Measurements from ENCODE around the gene PTPN18.
"Not testable (repeated sequence)": the region's sequence is repeated elsewhere in the genome, so short reads cannot be mapped to it uniquely, and the experiment has no call there.

The PTPN18 gene

GRCh38 chr2:130388221-130388907 is 32.5 kb downstream of the PTPN18 start:
- no peak overlapping the region for H3K4me3 Mint-ChIP-seq
- H3K27me3 Mint-ChIP-seq (ENCODE audit: low read depth): peaks cover 5% of the 10 kb centered on the region
- H3K36me3 Mint-ChIP-seq (ENCODE audit: low read depth): peaks cover 4% of the 10 kb centered on the region
- peaks cover 10% of the 10 kb centered on the region for H3K4me1 Mint-ChIP-seq (ENCODE audit: low read depth)
- H3K27ac Mint-ChIP-seq: no peak overlapping the region
- no peak for DNase-seq (ENCODE audit: low spot score)
- no peaks in the 10 kb centered on the region for H3K9me3 Mint-ChIP-seq

GRCh38 chr2:130389358-130389757 is 33.5 kb downstream of the PTPN18 start:
- no peak for DNase-seq (ENCODE audit: low spot score)
- Mint-ChIP-seq H3K27me3 (ENCODE audit: low read depth) (peaks cover 5% of the 10 kb centered on the region), H3K4me3 (no peak overlapping the region), H3K9me3 (no peaks in the 10 kb centered on the region), H3K36me3 (ENCODE audit: low read depth) (peaks cover 7% of the 10 kb centered on the region), H3K27ac (no peak overlapping the region), H3K4me1 (ENCODE audit: low read depth) (peaks cover 10% of the 10 kb centered on the region)

GRCh38 chr2:130389783-130390182 is 33.9 kb downstream of the PTPN18 start:
- no peak overlapping the region for H3K4me3 Mint-ChIP-seq
- no peak overlapping the region for H3K27ac Mint-ChIP-seq
- H3K4me1 Mint-ChIP-seq (ENCODE audit: low read depth): peaks cover 10% of the 10 kb centered on the region

GRCh38 chr2:130390460-130391057 is 34.7 kb downstream of the PTPN18 start:
- Mint-ChIP-seq H3K4me1 (ENCODE audit: low read depth) (peaks cover 10% of the 10 kb centered on the region), H3K9me3 (no peaks in the 10 kb centered on the region), H3K27me3 (ENCODE audit: low read depth) (peaks cover 6% of the 10 kb centered on the region), H3K36me3 (ENCODE audit: low read depth) (peaks cover 7% of the 10 kb centered on the region), H3K27ac (peak overlapping the region; percentile 96), H3K4me3 (peak overlapping the region; percentile 92)
- no peak for DNase-seq (ENCODE audit: low spot score)

More at GRCh38 chr2:130389783-130390182, 33.9 kb downstream of the PTPN18 start:
- H3K27me3 Mint-ChIP-seq (ENCODE audit: low read depth): peaks cover 5% of the 10 kb centered on the region
- peaks cover 7% of the 10 kb centered on the region for H3K36me3 Mint-ChIP-seq (ENCODE audit: low read depth)
- no peak for DNase-seq (ENCODE audit: low spot score)
- no peaks in the 10 kb centered on the region for H3K9me3 Mint-ChIP-seq

- Mint-ChIP-seq H3K36me3 (ENCODE audit: low read depth) (peaks cover 7% of the 10 kb centered on the region), H3K27ac (peak overlapping the region; percentile 96), H3K9me3 (no peaks in the 10 kb centered on the region), H3K4me1 (ENCODE audit: low read depth) (peaks cover 10% of the 10 kb centered on the region), H3K27me3 (ENCODE audit: low read depth) (peaks cover 13% of the 10 kb centered on the region), H3K4me3 (peak overlapping the region; percentile 92)
- DNase-seq (ENCODE audit: low spot score): peak; percentile 76
Observed at GRCh38 chr2:130391058-130391871, 35.4 kb downstream of the PTPN18 start.

GRCh38 chr2:130391872-130392670 is 36.2 kb downstream of the PTPN18 start:
- H3K4me1 Mint-ChIP-seq (ENCODE audit: low read depth): peaks cover 8% of the 10 kb centered on the region
- no peak overlapping the region for H3K27ac Mint-ChIP-seq
- H3K36me3 Mint-ChIP-seq (ENCODE audit: low read depth): peaks cover 7% of the 10 kb centered on the region
- peaks cover 13% of the 10 kb centered on the region for H3K27me3 Mint-ChIP-seq (ENCODE audit: low read depth)
- H3K9me3 Mint-ChIP-seq: no peaks in the 10 kb centered on the region
- no peak for DNase-seq (ENCODE audit: low spot score)
- peak overlapping the region; percentile 92 for H3K4me3 Mint-ChIP-seq

GRCh38 chr2:130393318-130393910 is 37.6 kb downstream of the PTPN18 start:
- Mint-ChIP-seq H3K4me3 (no peak overlapping the region), H3K27me3 (ENCODE audit: low read depth) (peaks cover 17% of the 10 kb centered on the region), H3K4me1 (ENCODE audit: low read depth) (peaks cover 8% of the 10 kb centered on the region), H3K36me3 (ENCODE audit: low read depth) (peaks cover 7% of the 10 kb centered on the region), H3K9me3 (no peaks in the 10 kb centered on the region), H3K27ac (no peak overlapping the region)
- no peak for DNase-seq (ENCODE audit: low spot score)

GRCh38 chr2:130406280-130406679 is 50.4 kb downstream of the PTPN18 start:
- not testable (repeated sequence) for DNase-seq (ENCODE audit: low spot score); H3K9me3 Mint-ChIP-seq; H3K27me3 Mint-ChIP-seq (ENCODE audit: low read depth); H3K4me1 Mint-ChIP-seq (ENCODE audit: low read depth); H3K36me3 Mint-ChIP-seq (ENCODE audit: low read depth); H3K4me3 Mint-ChIP-seq; H3K27ac Mint-ChIP-seq

- H3K4me1 Mint-ChIP-seq (ENCODE audit: low read depth); DNase-seq (ENCODE audit: low spot score); H3K9me3 Mint-ChIP-seq; H3K27me3 Mint-ChIP-seq (ENCODE audit: low read depth); H3K27ac Mint-ChIP-seq; H3K36me3 Mint-ChIP-seq (ENCODE audit: low read depth); H3K4me3 Mint-ChIP-seq: not testable (repeated sequence)
Observed at GRCh38 chr2:130416693-130417092, 60.8 kb downstream of the PTPN18 start.

- not testable (repeated sequence) for DNase-seq (ENCODE audit: low spot score); H3K36me3 Mint-ChIP-seq (ENCODE audit: low read depth); H3K9me3 Mint-ChIP-seq; H3K4me1 Mint-ChIP-seq (ENCODE audit: low read depth); H3K27me3 Mint-ChIP-seq (ENCODE audit: low read depth); H3K4me3 Mint-ChIP-seq; H3K27ac Mint-ChIP-seq
Observed at GRCh38 chr2:130418845-130419244, 63.0 kb downstream of the PTPN18 start.
